HG03103 (cell line): ENCODE data around the gene CCNY.
"Not testable (repeated sequence)": the region's sequence is repeated elsewhere in the genome, so short reads cannot be mapped to it uniquely, and the experiment has no call there.

Experiments
- ATAC-seq: cut with Tn5 transposase; IDR thresholded peaks from one replicate; pipeline ENCODE4 v1.9.1; 2021; ENCODE audit warnings: low read depth; ENCODE audit not compliant: unreplicated experiment

Gene CCNY

DNA sequence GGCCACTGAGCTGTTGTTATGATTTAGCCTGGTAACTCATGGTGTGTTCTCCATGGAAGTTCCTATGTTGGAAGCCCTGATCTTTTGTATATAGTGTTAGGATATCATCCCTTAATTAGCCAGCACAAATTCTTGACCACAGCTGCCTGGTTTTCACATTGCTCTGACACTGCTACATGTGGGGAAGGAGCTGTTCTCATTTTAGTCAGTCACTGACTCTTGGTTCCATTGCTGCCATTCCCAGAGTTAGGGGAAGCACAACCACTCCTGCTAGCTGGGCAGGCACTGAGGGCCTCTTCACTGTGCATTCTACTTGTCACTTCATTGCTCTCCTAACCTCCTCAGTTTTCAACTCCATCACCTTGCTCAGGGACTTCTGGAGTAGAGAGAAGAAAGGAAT is 170.4 kb downstream of the CCNY start:
- ATAC-seq = no peak

DNA sequence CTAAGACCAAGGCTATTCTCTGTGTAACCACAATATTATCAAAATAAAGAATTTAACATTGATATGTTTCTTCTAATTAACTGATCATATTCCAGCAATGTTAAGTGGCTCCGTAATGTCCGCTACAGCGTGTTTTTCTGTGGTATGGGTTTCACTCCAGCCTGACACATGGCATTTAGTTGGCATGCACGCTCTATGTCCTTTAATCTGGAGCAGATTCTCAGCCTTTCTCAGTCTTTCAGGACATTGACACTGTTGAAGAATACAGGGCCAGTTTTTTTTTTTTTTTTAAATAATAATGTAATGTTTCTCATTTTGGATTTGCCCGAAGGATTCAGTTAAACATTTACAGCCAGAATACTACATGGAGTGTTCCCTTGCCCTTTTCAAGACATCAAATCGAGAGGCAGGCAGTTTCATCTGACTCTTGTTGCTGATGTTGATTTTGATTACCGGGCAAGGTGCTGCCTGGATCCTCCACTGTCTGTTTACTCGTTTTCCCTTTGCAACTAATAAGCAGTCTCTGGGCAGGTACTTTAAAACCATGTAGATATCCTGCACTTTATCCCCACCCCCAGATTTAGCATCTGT is 171.3 kb downstream of the CCNY start:
- ATAC-seq = no peak

DNA sequence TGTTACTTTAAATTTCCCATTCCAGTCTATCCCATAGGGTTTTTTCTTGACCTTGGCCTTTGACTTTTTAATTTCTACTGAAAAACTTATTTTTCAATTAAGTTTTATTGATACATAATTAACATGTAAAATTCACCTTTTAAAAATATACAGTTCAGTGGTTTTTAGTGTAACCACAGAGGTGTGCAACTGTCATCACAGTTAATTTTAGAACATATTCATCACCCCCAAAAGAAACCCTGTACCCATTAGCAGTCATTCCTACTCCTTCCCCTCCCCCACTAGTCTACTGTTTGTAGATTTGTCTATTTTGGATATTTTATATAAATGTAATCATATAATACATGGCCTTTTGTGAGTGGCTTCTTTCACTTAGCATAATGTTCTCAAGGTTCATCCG is 172.3 kb downstream of the CCNY start:
- ATAC-seq = no peak

DNA sequence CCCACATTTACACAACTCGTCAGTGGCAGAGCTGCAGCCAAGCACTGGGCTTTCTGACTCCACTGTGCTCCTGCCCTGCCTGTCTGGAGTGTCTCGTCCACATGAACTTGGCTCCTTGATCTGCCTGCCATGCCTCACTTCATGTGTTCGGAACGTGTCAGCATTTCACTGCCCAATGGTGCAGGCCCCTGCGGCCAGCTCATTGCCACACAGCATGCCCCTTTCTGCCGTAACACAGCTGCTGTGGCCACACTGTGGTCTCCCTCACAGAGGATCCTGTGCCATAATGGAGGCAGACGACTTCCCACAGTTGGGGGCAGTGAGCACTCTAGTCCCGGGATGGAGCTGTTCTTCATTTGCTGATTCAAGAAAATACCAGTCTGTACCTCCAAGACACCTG is 174.6 kb downstream of the CCNY start:
- no peak for ATAC-seq

DNA sequence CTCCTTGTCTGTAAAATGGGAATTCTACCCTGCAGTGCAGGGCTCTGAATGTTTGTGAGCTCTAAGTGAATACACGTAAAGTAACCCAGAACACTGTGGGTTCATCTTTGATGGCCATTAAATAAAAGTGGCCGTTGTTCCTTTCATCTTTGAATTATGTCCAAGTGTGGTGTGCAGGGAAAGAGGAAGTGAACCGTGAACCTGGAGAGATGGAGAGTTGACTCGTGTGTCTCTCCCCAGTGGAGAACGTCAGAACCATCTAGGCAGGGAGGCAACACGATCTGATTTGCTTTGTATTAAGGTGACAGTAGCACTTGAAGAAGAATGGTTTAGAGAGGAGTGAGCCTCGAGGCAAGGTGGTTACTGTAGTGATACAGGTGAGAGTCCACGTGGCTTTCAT is 175.3 kb downstream of the CCNY start:
- ATAC-seq = no peak

DNA sequence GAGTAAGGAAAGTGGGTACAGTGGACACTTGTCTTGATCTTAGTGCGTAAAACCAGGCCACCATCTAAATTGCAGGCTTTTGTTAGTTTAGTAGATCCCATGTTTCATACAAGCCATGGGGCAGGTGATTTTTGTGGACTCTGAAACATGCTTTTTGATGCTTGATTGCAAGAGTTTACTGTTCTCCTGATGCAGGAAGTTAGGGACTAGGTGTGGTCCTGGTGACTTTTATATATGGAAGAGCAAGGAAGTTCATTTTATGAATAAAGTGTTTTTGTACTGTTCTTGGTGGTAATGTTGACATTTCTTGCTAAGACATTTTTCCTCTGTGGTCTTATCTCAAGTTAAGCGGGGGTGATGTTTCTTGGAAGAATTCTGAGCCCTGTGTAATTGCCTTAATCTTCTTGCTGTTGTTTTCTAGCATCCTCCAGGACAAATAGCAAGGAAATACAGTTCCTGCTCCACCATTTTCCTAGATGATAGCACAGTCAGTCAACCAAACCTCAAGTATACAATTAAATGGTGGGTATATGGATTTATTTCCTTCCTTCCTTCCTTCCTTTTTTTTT is 179.9 kb downstream of the CCNY start:
- ATAC-seq = no peak

DNA sequence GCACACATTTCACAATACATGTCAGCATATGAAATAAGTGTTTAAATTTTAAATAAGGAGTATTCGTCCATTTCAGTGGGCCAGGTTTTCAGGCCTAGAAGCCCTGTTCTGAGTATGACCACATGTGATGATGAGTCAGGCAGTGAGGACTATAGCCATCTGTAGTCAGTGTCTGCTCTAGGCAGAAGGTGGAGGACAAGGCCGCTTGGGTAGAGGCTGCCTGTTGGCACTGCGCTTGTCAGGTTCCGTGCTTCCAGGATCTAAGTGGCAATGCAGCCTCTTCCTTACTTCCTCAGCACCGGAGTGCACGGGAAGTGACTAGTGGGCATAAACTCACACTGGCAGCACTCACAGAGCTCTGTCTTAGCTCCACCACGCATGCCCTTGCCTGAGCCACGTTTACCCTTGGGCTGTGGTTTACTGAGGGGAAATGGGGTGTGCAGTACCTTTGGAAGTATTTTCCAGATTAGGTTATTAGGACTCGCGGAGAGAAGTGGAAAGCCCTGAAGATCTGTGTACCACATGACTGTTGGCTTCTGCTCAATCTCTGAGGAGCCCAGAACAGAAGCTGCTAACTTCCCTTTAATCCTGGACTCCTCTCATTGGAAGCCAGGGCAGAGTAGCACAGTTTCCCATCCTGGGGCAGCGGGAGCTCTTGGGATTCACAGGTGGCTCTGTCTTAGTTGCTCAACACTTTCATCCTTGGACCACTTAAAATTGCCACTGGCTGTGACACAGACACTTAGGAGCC is 181.3 kb downstream of the CCNY start:
- no peak for ATAC-seq

DNA sequence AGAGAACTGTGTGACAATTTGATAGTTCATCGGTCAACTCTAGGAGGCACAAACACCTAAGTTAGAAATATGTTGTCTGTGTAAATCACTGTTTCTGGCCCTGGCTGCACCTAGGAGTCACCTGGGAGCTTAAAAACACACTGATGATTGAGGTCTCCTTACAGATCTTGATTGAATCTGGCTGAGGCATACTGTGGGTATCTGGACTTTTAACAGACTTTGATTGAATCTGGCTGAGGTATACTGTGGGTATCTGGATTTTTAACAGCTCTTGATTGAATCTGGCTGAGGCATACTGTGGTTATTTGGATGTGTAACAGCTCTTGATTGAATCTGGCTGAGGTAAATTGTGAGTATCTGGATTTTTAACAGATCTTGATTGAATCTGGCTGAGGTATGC is 181.9 kb downstream of the CCNY start:
- not testable (repeated sequence) for ATAC-seq

DNA sequence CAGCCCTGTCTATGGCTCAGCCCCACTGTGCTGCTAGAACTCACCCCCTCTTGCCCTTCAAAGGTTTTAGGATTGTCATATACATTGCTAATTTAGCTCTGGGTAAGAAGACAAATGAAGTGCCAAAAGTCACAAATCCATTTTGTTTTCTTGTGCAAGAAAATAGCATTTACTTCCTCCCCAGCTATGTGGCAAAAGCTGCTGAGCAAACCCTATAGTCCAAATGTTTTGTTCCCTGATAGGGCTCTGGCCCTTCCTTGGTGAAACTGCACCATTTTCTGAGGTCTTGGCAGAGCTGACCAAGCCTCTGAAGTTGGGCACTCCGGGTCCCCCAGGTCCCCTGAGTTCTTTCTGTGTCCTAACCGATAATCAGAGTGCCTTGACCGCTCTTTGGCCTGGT is 184.7 kb downstream of the CCNY start:
- no peak for ATAC-seq

DNA sequence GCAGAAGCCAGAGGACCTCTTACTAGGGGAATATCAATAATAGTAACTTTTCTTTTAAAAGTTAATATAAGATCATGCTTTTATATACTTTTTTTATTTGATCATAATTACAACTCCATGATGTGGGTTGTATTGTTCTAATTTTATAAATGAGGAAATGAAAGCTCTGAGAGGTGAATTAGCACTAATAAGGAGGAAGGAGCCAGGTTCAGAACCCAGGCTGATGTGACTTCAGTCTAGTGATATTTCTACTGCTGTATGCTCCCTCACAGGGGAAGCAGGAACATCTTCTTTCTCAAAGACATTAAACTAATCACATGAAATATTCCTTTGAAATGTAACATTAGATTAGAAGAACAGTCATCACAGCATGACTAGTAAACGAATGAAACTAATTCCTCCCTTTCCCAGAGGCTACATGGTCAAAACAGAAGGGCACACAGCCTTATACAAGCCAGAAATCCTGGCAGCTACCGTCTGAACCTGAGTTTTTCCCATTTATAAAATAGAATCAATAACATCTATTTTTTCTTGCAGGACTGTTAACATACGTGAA is 187.4 kb downstream of the CCNY start:
- ATAC-seq = no peak

DNA sequence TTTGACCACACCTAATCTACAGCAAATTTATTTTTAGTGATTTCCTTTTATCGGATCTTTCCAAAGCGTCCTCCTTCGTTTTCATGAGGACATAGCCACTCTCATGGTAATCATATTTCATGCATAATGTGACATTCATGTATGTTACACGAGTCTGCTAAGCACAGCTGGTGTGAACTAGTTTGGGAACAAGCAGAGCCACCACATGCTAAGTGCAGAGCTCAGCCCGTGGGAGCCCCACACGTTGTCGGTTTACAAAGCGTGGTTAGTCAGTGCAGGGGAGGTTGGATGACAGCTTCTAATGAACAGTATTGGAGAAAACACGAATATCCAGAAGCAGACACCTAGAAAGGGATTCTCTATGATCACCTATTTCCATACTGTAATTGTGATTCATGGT is 190.4 kb downstream of the CCNY start:
- ATAC-seq = no peak

DNA sequence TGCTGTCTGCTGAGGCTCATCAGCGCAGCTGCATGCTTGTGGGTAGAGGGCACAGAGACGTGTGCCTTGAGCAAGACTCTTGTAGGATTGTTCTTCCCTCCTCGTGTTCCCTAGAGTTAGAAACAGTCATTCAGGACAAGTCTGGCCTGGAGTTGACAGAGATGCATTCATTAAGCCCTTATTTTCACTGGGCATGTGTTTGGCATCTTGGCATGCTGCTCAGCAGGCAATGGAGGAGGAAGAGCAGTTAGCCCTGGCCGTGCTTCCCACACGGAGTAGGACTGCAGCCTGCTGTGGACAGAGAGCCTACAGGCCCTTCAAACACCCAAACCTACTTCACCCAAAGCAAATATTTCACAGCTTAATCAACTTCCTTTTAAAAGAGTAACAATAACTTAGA is 195.8 kb downstream of the CCNY start:
- ATAC-seq = no peak

DNA sequence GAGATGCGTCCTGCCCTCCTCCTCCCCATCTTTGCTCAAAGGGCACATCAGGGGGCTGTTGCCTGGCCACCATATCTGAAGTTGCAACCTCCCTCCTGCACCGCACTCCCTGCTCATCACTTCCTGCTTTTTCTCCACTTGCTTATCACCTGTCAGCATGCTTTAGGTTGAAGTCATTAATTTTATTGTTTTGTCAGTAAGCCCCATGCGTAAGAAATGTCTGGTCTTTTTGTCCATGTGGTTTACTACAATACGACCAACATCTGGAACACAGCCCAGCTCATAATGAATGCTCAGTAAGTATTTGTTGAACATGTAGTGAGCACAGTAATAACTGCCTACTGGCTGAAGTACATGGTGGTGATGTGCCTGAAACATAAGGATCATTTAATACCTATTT is 197.3 kb downstream of the CCNY start:
- no peak for ATAC-seq

DNA sequence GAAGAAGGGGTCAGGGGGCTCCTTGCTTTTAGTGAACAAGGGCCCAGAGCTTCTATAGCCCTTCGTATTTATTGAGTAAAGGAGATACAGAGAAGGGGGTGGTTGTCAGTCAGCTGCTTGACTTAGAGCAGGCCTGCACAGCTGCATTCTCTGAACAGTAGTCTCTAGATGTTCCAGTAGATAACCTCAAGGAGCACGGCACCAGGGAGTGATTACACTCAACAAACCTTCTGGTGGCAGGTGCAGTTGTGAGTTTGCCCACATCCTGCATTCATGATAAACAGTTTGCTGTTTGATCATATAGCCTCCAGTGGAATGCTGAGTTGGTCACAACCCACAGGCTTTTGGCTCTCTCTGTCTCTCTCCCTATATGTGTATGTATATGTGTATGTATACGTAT is 198.8 kb downstream of the CCNY start:
- no peak for ATAC-seq

DNA sequence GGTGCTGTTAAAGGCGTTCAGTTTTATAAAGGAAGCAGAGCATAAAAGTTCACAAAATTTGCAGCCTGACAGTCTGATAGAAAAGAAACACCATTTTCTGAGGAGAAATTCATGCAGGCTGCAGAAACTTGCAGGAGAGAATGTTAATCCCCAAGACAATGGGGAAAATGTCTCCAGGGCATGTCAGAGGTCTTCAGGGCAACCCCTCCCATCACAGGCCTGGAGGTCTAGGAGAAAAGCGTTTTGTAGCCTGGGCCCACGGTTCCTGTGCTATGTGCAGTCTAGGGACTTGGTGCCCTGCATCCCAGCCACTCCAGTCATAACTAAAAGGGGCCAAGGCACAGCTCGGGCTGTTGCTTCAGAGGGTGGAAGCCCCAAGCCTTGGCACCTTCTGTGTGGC is 200.5 kb downstream of the CCNY start:
- ATAC-seq = no peak

DNA sequence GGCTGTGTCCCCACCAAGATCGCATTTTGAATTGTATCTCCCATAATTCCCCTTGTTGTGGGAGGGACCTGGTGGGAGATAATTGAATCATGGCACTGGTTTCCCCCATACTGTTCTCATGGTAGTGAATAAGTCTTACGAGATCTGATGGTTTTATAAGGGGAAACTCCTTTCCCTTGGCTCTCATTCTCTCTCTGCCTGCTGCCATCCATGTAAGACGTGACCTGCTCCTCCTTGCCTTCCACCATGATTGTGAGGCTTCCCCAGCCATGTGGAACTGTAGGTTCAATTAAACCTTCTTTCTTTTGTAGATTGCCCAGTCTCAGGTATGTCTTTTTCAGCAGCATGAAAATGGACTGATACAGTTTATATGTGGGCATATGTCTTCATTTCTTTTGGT is 201.6 kb downstream of the CCNY start:
- not testable (repeated sequence) for ATAC-seq

DNA sequence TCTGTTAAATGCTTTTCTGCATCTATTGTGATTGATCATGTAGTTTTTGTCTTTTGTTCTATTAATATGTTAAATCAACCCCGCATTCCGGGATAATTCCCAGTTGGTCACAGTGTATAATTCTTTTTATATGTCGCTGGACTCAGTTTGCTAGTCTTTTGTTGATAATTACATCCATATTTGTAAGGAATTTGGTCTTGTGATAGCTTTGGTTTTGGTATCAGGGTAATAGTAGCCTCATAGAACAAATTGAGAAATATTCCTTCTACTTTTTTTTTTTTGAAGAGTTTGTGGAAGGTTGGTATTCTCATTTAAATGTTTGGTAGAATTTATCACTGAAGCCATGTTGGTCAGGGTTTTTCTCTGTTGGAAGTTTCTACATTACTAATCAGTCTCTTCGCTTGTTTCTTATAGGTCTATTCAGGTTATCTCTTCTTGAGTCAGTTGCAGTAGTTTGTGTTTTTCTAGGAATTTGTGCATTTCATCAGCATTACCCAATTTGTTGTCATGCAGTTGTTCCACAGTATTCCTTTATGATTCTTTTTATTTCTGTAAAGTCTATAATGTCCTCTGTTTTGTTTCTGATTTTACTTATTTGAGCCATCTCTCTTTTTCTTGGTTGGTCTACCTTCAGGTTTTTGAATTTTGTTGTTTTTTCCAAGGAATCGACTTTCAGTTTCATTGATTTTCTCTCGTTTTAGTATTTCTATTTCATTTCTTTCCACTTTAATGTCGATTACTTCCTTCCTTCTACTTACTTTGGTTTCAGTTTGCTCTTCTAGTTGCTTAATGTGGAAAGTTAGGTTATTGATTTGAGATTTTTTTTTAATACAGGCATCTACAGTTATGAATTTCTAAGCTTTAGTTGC is 204.2 kb downstream of the CCNY start:
- no peak for ATAC-seq

DNA sequence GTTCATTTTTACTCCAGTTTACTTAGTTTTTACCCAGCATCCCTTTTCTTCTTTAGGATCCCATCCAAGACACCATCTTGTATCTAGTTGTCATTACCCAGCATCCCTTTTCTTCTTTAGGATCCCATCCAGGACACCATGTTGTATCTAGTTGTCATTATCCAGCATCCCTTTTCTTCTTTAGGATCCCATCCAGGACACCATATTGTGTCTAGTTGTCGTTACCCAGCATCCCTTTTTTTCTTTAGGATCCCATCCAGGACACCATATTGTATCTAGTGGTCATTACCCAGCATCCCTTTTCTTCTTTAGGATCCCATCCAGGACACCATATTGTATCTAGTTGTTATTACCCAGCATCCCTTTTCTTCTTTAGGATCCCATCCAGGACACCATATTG is 205.4 kb downstream of the CCNY start:
- ATAC-seq = no peak

DNA sequence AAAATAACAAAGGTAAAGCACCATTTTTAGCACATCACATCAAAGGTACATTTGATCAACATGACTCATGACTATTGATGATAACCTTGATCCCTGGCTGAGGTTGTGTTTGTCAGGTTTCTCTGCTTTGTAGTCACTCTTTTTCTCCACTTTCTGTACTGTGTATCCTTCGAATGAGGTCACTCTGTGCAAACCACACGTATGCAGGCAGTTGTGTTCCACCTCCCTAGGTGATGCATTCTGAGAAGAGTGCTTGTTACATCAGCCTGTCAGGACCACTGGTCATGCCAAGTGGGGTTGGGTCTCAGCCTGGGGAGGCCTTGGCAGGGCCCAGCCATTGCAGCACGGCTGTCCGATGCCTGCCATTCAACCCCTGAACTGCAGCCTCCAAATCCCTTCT is 206.0 kb downstream of the CCNY start:
- no peak for ATAC-seq

DNA sequence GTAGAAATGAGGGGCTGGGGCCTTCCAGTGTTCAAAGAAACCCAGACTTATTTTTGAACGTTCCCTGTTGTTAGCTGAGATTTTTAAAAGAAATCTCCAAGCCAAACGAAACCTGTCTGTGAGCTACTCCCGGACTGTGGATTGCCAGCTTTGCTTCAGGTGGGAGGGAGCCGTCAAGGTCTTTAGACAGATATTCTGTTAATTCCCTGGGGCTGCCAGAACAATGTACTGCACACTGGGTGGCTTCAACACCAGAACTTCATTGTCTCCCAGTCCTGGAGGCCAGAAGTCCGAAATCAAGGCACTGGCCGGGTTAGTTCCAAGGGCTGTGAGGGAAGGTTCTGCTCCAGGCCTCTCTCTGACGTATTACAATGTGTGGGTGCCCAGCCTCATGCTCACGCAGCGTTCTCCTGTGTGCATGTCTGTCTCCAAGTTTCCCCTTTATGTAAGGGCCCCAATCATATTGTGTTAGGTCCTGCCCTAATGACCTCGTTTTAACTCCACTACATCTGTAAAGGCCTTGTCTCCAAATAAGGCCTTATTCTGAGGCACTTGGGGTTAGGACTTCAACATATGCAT is 208.9 kb downstream of the CCNY start:
- no peak for ATAC-seq
